Trophoblast cell (in vitro differentiated cells and primary cell): Measurements from ENCODE around the gene MYLK3.
A peak's percentile ranks its signal among the peaks of the same experiment; 100 is the strongest.
"Not testable (repeated sequence)": the region's sequence is repeated elsewhere in the genome, so short reads cannot be mapped to it uniquely, and the experiment has no call there.

Source experiments
- DNase-seq, 2 donors: peaks; one replicate each; pipeline ENCODE4 v3.0.0-alpha.2; 2016
- H2AFZ ChIP-seq: 2 replicates; pipeline ENCODE4 v1.6.1; 2013; ENCODE audit warnings: low read length, moderate library complexity, mild to moderate bottlenecking; ENCODE audit not compliant: insufficient read depth, poor library complexity
- H2AK5ac ChIP-seq: 2 replicates; pipeline ENCODE4 v1.6.1; 2013; ENCODE audit warnings: mild to moderate bottlenecking, low read length
- H2BK120ac ChIP-seq: 2 replicates; pipeline ENCODE4 v1.6.1; 2013; ENCODE audit warnings: low read length, mild to moderate bottlenecking, moderate library complexity; ENCODE audit not compliant: insufficient read depth, poor library complexity
- H2BK12ac ChIP-seq: 2 replicates; pipeline ENCODE4 v1.6.1; 2013; ENCODE audit warnings: mild to moderate bottlenecking, low read length, moderate library complexity
- H2BK5ac ChIP-seq: 2 replicates; pipeline ENCODE4 v1.6.1; 2013; ENCODE audit warnings: low read length, low read depth, moderate library complexity, mild to moderate bottlenecking; ENCODE audit not compliant: poor library complexity
- H3K14ac ChIP-seq: 2 replicates; pipeline ENCODE4 v1.6.1; 2013; ENCODE audit warnings: mild to moderate bottlenecking, low read length
- H3K18ac ChIP-seq: 2 replicates; pipeline ENCODE4 v1.6.1; 2013; ENCODE audit warnings: mild to moderate bottlenecking, low read length
- H3K23ac ChIP-seq: 2 replicates; pipeline ENCODE4 v1.6.1; 2013; ENCODE audit warnings: low read length
- H3K27ac ChIP-seq: 2 replicates; pipeline ENCODE4 v1.5.1; 2013; ENCODE audit warnings: low read depth, mild to moderate bottlenecking, inconsistent platforms, low read length, moderate library complexity
- H3K27me3 ChIP-seq: 2 replicates; pipeline ENCODE4 v1.6.1; 2013; ENCODE audit warnings: inconsistent platforms, mild to moderate bottlenecking, low read length, moderate library complexity; ENCODE audit not compliant: insufficient read depth
- H3K36me3 ChIP-seq, 2 experiments: 1 replicate in 1 of 2; 2 replicates in 1 of 2; pipeline ENCODE4 v1.6.1; 2013; ENCODE audit warnings: low read length in 2 of 2, mild to moderate bottlenecking in 2 of 2, moderate library complexity in 1 of 2; ENCODE audit not compliant: insufficient read depth in 2 of 2, control insufficient read depth in 1 of 2
- H3K4ac ChIP-seq: 2 replicates; pipeline ENCODE4 v1.6.1; 2013; ENCODE audit warnings: low read depth, mild to moderate bottlenecking, low read length, moderate library complexity
- H3K4me1 ChIP-seq, 2 experiments: 1 replicate in 1 of 2; 2 replicates in 1 of 2; pipeline ENCODE4 v1.6.1; 2013; ENCODE audit warnings: low read length in 2 of 2, mild to moderate bottlenecking in 2 of 2, moderate library complexity in 1 of 2; ENCODE audit not compliant: insufficient read depth in 2 of 2, control insufficient read depth in 1 of 2
- H3K4me2 ChIP-seq: 2 replicates; pipeline ENCODE4 v1.6.1; 2013; ENCODE audit warnings: inconsistent platforms, mild to moderate bottlenecking, low read length, moderate library complexity
- H3K4me3 ChIP-seq: 2 replicates; pipeline ENCODE4 v1.5.1; 2013; ENCODE audit warnings: mild to moderate bottlenecking, low read depth, low read length, inconsistent platforms
- H3K79me1 ChIP-seq: one replicate; pipeline ENCODE4 v1.6.1; 2013; ENCODE audit warnings: low read length
- H3K79me2 ChIP-seq: 2 replicates; pipeline ENCODE4 v1.6.1; 2013; ENCODE audit warnings: low read length, mild to moderate bottlenecking; ENCODE audit not compliant: control insufficient read depth, insufficient read depth, poor library complexity
- H3K9ac ChIP-seq: 2 replicates; pipeline ENCODE4 v1.6.1; 2013; ENCODE audit warnings: mild to moderate bottlenecking, low read length
- H3K9me3 ChIP-seq: 2 replicates; pipeline ENCODE4 v1.6.1; 2013; ENCODE audit warnings: low read depth, mild to moderate bottlenecking, control low read depth, inconsistent platforms, low read length; ENCODE audit not compliant: insufficient read depth
- H4K12ac ChIP-seq: 2 replicates; pipeline ENCODE4 v1.6.1; 2013; ENCODE audit warnings: low read depth, mild to moderate bottlenecking, low read length, moderate library complexity
- H4K8ac ChIP-seq: 2 replicates; pipeline ENCODE4 v1.6.1; 2013; ENCODE audit warnings: low read depth, mild to moderate bottlenecking, low read length, moderate library complexity
- H4K91ac ChIP-seq: one replicate; pipeline ENCODE4 v1.6.1; 2013; ENCODE audit warnings: low read depth, mild to moderate bottlenecking, low read length, moderate library complexity
- WGBS: extraction: QIAGEN DNeasy Blood & Tissue Kit; methylation state at CpG from one replicate; pipeline ENCODE4 v1.1.7; 2013; ENCODE audit warnings: missing lambda C conversion rate; ENCODE audit not compliant: insufficient read length, insufficient coverage; ENCODE audit errors: extremely low coverage; 5-methylcytosine and 5-hydroxymethylcytosine counted together

The MYLK3 gene

DNA sequence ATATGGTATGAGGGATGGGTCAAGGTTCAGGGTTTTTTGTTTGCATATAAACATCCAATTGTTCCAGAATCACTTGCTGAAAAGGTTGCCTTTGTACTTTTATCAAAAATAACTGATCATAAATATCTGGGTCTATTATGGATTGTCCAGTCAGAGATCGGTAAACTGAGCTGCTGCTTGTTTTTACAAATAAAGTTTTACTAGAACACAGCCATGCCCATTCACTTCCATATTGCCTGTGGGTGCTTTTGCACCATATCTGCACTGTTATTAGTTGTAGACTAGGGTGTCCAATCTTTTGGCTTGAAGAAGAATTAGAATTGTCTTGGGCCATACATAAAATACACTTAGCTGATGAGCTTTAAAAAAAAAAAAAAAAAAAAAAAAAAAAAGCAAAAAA lies 70.2 kb downstream of the MYLK3 start:
- not testable (repeated sequence) for H4K8ac ChIP-seq, H3K4ac ChIP-seq, H2BK12ac ChIP-seq, H3K79me2 ChIP-seq, DNase-seq, H3K9me3 ChIP-seq, H3K27me3 ChIP-seq, H3K4me3 ChIP-seq, H3K79me1 ChIP-seq, H3K4me2 ChIP-seq, H3K9ac ChIP-seq, H2BK120ac ChIP-seq, H2AFZ ChIP-seq, H3K27ac ChIP-seq, H4K12ac ChIP-seq, H2AK5ac ChIP-seq, H2BK5ac ChIP-seq, H3K14ac ChIP-seq, H4K91ac ChIP-seq, H3K18ac ChIP-seq, H3K4me1 ChIP-seq, H3K23ac ChIP-seq
- H3K36me3 ChIP-seq: peaks cover 11 to 21% of the 10 kb centered on the region in 2 experiments
- no CpG with 5 or more reads among the region's 1 CpG for WGBS

DNA sequence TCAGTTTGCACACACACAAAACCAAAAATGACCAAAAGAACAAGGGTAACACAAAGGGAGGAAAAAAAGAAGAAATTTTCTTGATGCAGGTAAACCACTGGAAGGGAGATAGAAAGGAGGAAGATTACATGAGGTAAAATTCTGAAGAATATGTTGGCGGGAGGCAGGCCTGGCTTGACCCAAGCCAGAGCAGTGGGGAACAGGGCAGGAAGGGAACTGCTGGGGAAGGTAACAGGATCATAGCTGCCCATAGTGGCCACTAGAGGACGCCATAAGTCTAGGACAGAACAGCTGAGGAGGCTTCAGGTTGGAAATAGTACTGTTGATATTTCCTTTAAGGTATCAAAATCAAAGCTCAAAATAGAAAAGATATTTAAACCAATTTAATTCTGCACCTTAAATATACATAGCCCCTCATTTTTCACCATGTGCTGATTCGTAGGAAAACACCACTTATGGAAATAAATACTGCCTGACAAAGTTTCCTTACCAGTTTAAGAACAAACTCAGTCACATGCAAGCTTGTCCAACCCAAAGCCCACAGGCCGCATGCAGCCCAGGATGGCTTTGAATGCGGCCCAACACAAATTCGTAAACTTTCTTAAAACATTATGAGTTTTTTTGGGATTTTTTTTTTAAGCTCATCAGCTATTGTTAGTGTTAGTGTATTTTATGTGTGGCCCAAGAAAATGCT lies 74.7 kb downstream of the MYLK3 start:
- H4K8ac ChIP-seq: no peak overlapping the region
- no peak overlapping the region for H2AK5ac ChIP-seq
- no peaks in the 10 kb centered on the region for H3K79me1 ChIP-seq
- peaks cover 21 to 33% of the 10 kb centered on the region in 2 experiments for H3K36me3 ChIP-seq
- H3K4me1 ChIP-seq: peaks cover 0 to 3% of the 10 kb centered on the region in 2 experiments
- H3K79me2 ChIP-seq: no peaks in the 10 kb centered on the region
- H3K9me3 ChIP-seq: no peaks in the 10 kb centered on the region
- H2BK120ac ChIP-seq: no peak overlapping the region
- no peak overlapping the region for H3K4me2 ChIP-seq
- H3K23ac ChIP-seq: no peak overlapping the region
- DNase-seq: peak; percentile 39 to 75
- H3K14ac ChIP-seq: no peak overlapping the region
- WGBS: no CpG with 5 or more reads among the region's 6 CpGs
- no peak overlapping the region for H3K4ac ChIP-seq
- no peak overlapping the region for H2BK5ac ChIP-seq
- no peak overlapping the region for H2AFZ ChIP-seq
- H3K4me3 ChIP-seq: no peak overlapping the region
- no peak overlapping the region for H3K27ac ChIP-seq
- H2BK12ac ChIP-seq: no peak overlapping the region
- H3K18ac ChIP-seq: no peak overlapping the region
- no peak overlapping the region for H4K12ac ChIP-seq
- H4K91ac ChIP-seq: no peak overlapping the region
- no peaks in the 10 kb centered on the region for H3K27me3 ChIP-seq
- H3K9ac ChIP-seq: no peak overlapping the region

DNA sequence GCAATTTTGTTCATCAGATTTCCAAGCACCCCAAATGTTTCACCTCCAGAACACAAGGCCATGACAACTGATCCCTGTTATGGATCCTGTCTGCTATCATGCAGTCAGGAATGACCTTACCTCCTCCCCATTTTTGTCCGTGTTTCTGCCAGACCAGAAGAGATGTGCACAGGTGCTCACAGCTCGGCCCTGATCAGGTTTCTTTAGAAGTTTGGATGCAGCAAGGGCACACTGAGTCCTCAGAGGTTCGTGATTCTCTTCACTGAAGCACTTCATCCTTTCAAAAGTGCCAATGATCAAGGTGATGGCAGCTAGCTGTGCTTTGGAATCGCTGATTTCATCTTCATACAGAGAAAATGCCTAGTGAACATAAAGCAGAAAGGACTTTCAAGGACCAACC lies 86.0 kb downstream of the MYLK3 start:
- Histone ChIP-seq H3K14ac (no peak overlapping the region), H4K91ac (no peak overlapping the region), H4K12ac (no peak overlapping the region), H3K4ac (no peak overlapping the region), H2BK5ac (no peak overlapping the region), H3K9me3 (no peaks in the 10 kb centered on the region), H3K4me1 (no peaks in the 10 kb centered on the region), H4K8ac (no peak overlapping the region), H3K18ac (no peak overlapping the region), H3K36me3 (peaks cover 33% of the 10 kb centered on the region in 2 experiments), H3K4me2 (no peak overlapping the region), H3K9ac (no peak overlapping the region), H2BK12ac (no peak overlapping the region), H3K79me2 (no peaks in the 10 kb centered on the region), H2BK120ac (no peak overlapping the region), H3K4me3 (no peak overlapping the region), H3K27ac (no peak overlapping the region), H3K27me3 (no peaks in the 10 kb centered on the region), H2AFZ (no peak overlapping the region), H3K23ac (no peak overlapping the region), H3K79me1 (no peaks in the 10 kb centered on the region), H2AK5ac (no peak overlapping the region)
- no peak for DNase-seq
- no CpG with 5 or more reads among the region's 4 CpGs for WGBS

DNA sequence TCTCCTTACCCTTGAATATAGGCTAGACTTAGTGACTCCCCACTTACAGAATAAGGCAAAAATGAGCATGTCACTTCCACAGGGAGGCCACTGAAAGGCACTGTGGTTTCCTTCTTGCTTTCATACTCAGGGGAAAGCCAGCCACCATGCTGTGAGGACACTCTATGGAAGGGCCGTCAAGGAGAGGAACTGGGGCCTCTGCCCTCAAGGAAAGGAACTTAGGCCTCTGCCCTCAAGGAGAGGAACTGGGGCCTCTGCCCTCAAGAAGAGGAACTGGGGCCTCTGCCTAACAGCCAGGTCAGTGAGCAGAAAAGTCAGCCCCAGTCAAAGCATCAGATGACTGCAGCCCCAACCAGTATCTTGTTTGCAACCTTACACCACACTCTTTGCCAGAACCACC lies 89.2 kb downstream of the MYLK3 start:
- H3K18ac ChIP-seq: no peak overlapping the region
- no peak overlapping the region for H3K23ac ChIP-seq
- no peak overlapping the region for H3K27ac ChIP-seq
- H4K8ac ChIP-seq: no peak overlapping the region
- no peak overlapping the region for H2BK5ac ChIP-seq
- no peak overlapping the region for H3K4ac ChIP-seq
- no peaks in the 10 kb centered on the region for H3K79me2 ChIP-seq
- no peak overlapping the region for H4K91ac ChIP-seq
- no peak overlapping the region for H2BK120ac ChIP-seq
- WGBS: no CpG with 5 or more reads among the region's 1 CpG
- no peak overlapping the region for H3K4me3 ChIP-seq
- no peaks in the 10 kb centered on the region for H3K4me1 ChIP-seq
- H3K79me1 ChIP-seq: no peaks in the 10 kb centered on the region
- H3K14ac ChIP-seq: no peak overlapping the region
- no peak overlapping the region for H3K9ac ChIP-seq
- peak in 1 of 2 donors; percentile 12 for DNase-seq
- H3K4me2 ChIP-seq: no peak overlapping the region
- no peak overlapping the region for H2AFZ ChIP-seq
- H2BK12ac ChIP-seq: no peak overlapping the region
- no peaks in the 10 kb centered on the region for H3K27me3 ChIP-seq
- no peak overlapping the region for H4K12ac ChIP-seq
- H2AK5ac ChIP-seq: no peak overlapping the region
- peaks cover 17 to 30% of the 10 kb centered on the region in 2 experiments for H3K36me3 ChIP-seq
- no peaks in the 10 kb centered on the region for H3K9me3 ChIP-seq
